Measurements from ENCODE around the gene MGMT. TPM values are rescaled to one million over a fixed set of nuclear protein-coding genes. Genes with fewer than 3 reads are reported as not detected.

MGMT gene
- total RNA-seq, 2 donors from 2014 or later, result 41.1 to 50.4 TPM

- H3K27me3 ChIP-seq (replicated peaks; ENCODE audit: insufficient read depth), result no peaks in the 10 kb centered on the region
- no peak overlapping the region for H3K27ac ChIP-seq
- H3K4me3 ChIP-seq, result no peak overlapping the region
- no peaks in the 10 kb centered on the region for H3K4me1 ChIP-seq (replicated peaks)
- no peaks in the 10 kb centered on the region for H3K9me3 ChIP-seq
- no peak for DNase-seq (ENCODE audit: low spot score)
- intact Hi-C loops (cut with DNase I), result no loop called here
- H3K36me3 ChIP-seq, result no peaks in the 10 kb centered on the region
- no peak for TF ChIP-seq CTCF (IDR thresholded peaks at IDR 0.05)
- 93% methylated on average over 13 of the region's 13 CpGs for WGBS
These were observed 311.5 kb downstream of the MGMT start for GRCh38 chr10:129778571-129778970.

GRCh38 chr10:129779126-129780111 lies 312.4 kb downstream of the MGMT start:
- Histone ChIP-seq H3K36me3 (no peaks in the 10 kb centered on the region), H3K27me3 (replicated peaks; ENCODE audit: insufficient read depth) (no peaks in the 10 kb centered on the region), H3K9me3 (no peaks in the 10 kb centered on the region), H3K4me3 (no peak overlapping the region), H3K27ac (no peak overlapping the region), H3K4me1 (replicated peaks) (no peaks in the 10 kb centered on the region)
- TF ChIP-seq POLR2AphosphoS5 (IDR thresholded peaks at IDR 0.05), result no peak
- no peak for TF ChIP-seq CTCF (IDR thresholded peaks at IDR 0.05)
- no peak for TF ChIP-seq POLR2A (IDR thresholded peaks at IDR 0.05)
- WGBS, result 91% methylated on average over 35 of the region's 35 CpGs
- DNase-seq (ENCODE audit: low spot score), result no peak
- intact Hi-C loops (cut with DNase I), result no loop called here

- intact Hi-C loops (cut with DNase I), result no loop called here
- H3K27ac ChIP-seq, result no peak overlapping the region
- WGBS, result 89% methylated on average over 6 of the region's 6 CpGs
- H3K36me3 ChIP-seq, result no peaks in the 10 kb centered on the region
- no peak overlapping the region for H3K4me3 ChIP-seq
- no peaks in the 10 kb centered on the region for H3K4me1 ChIP-seq (replicated peaks)
- TF ChIP-seq POLR2AphosphoS5 (IDR thresholded peaks at IDR 0.05), result no peak
- no peak for TF ChIP-seq POLR2A (IDR thresholded peaks at IDR 0.05)
- no peak for TF ChIP-seq CTCF (IDR thresholded peaks at IDR 0.05)
- H3K9me3 ChIP-seq, result no peaks in the 10 kb centered on the region
- no peak for DNase-seq (ENCODE audit: low spot score)
- no peaks in the 10 kb centered on the region for H3K27me3 ChIP-seq (replicated peaks; ENCODE audit: insufficient read depth)
These were observed 313.2 kb downstream of the MGMT start for GRCh38 chr10:129780198-129780597.

- DNase-seq (ENCODE audit: low spot score), result no peak
- Histone ChIP-seq H3K9me3 (no peaks in the 10 kb centered on the region), H3K36me3 (no peaks in the 10 kb centered on the region), H3K4me3 (no peak overlapping the region), H3K27me3 (replicated peaks; ENCODE audit: insufficient read depth) (no peaks in the 10 kb centered on the region), H3K4me1 (replicated peaks) (no peaks in the 10 kb centered on the region), H3K27ac (no peak overlapping the region)
- intact Hi-C loops (cut with DNase I), result no loop called here
- WGBS, result 95% methylated on average over 20 of the region's 20 CpGs
- TF ChIP-seq POLR2AphosphoS5 (IDR thresholded peaks at IDR 0.05) (no peak), CTCF (IDR thresholded peaks at IDR 0.05) (no peak), POLR2A (IDR thresholded peaks at IDR 0.05) (no peak)
These were observed 314.1 kb downstream of the MGMT start for GRCh38 chr10:129780901-129781795.
